Stimulated activated CD4-positive, alpha-beta T cell treated with anti-CD3 and anti-CD28 coated beads, Interleukin-4, amount 100 ng/mL, for 48 hours (primary cell): Measurements from ENCODE around the gene GALNT8.
"Not testable (repeated sequence)": the region's sequence is repeated elsewhere in the genome, so short reads cannot be mapped to it uniquely, and the experiment has no call there.

ENCODE experiments used
- DNase-seq, 2 donors: peaks; one replicate each; pipeline ENCODE4 v3.0.0-alpha.2; 2020; ENCODE audit warnings: low read depth in 2 of 2

The GALNT8 gene, protein sequence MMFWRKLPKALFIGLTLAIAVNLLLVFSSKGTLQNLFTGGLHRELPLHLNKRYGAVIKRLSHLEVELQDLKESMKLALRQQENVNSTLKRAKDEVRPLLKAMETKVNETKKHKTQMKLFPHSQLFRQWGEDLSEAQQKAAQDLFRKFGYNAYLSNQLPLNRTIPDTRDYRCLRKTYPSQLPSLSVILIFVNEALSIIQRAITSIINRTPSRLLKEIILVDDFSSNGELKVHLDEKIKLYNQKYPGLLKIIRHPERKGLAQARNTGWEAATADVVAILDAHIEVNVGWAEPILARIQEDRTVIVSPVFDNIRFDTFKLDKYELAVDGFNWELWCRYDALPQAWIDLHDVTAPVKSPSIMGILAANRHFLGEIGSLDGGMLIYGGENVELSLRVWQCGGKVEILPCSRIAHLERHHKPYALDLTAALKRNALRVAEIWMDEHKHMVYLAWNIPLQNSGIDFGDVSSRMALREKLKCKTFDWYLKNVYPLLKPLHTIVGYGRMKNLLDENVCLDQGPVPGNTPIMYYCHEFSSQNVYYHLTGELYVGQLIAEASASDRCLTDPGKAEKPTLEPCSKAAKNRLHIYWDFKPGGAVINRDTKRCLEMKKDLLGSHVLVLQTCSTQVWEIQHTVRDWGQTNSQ

DNA sequence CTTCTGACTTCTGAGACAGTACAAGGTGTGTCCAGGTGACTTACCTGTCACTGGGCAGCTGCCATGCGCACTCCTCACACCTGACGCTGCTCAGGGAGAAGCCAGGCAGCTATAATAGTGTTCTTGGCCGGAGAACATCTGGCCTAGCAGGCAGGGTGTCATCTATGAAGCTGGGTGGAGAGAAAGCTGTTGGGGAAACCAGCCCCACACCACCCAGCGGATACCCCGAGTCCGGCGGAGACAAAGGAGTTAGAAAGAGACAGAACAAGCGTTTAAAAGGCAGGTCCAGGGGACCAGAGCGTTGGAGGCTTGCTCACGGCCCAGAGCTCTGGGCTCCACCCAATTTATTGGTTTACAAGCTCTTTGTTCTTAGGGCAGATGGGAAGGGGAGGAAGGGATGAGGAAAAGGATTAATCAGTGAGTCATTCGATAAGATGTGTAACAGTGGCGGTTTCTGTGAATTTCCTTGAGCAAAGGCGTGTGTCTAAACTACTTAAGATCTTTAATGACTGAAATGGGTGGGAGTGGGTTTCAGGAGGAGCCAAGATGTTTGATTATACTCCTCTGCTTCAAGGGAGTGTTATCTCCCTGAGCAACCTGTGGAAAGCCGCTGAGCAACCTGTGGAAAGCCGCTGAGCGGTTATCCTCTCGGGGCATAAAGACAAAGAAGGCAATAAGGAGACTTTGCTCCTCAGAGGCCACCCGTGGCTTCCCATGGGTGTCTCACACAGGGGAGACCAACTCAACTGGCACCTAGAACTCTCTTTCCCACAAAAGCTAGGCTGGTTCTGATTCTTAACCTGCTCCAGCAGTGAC, at the start of gene GALNT8:
Gene GALNT8, plus strand, starts transcription at position 580 of the 816 bp plus-strand sequence. CDS start 278 bp downstream, outside the sequence.
- DNase-seq = no peak

DNA sequence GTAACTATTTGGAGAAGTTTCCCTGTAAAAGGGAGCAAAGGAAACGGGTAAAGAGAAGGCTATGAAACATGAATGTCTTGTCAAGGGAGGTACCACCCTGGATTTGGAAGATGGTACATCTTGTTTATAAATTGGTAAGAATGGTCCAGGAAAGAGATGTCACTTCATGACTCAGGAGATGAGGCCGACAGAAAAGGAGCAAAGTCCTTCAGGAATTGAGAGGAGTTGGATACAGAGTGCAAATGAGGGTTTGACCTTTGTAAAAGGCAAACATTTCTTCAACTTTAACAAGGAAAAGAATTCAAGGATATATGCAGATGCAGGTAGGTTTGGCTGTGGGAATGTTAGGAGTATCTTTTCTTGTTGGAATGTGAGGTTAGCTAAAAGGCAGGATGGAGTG, 40.5 kb upstream of the GALNT8 start:
- no peak for DNase-seq

DNA sequence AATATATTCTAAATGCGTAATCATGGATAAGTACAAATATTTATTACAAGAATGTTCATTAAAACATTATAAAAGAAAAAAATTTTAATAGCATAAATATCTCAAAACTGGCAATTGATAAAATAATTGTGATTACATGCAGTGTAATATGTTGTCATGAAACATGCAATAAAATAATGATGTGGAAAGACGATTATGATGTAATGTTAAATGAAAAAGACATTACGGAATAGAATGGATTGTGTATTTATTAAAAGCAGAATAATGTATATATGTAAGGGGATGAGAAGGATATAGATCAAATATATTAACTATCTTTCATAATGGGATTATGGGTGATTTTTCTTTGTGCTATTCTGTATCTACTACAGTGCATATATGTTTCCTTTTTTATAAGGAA, 38.5 kb upstream of the GALNT8 start:
- DNase-seq = no peak

DNA sequence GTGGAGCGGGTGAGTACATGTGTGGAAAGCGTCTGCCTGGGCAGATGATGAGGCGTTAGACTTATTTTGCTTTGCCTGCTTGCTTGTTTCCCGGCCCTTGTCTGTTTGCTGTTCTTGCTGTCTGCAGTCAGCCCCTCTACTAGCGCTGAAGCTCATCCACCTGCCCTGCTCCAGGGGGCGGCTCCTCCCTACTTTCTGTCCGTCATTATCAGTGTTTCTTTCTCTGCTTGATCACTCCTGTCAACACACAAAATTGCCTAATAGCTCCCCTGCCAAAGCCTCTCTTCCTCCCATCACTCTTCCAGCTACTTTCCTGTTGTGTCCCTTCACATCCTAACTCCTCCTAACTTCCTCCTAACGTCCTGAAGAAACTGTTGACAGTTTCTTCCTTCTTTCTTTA, 34.9 kb upstream of the GALNT8 start:
- DNase-seq = no peak

DNA sequence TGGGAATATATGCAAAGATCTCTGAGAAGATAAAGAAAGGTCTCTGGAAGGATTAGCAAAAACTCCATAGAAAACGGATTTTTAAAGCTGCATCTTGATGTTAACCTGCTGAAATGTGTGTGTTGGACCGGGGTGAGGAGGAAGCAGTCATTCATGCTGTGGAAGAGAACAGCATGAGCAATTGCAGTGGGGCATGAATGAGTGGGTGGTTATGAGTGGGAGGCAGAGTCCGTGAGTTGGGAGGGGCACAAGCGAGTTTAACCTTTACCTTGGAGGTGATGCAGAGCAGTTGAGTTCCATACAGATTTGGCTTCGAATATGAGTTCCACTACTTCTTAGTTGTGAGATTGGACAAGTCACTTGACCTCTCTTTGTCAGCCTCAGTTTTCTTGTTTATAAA, 29.4 kb upstream of the GALNT8 start:
- DNase-seq = no peak

DNA sequence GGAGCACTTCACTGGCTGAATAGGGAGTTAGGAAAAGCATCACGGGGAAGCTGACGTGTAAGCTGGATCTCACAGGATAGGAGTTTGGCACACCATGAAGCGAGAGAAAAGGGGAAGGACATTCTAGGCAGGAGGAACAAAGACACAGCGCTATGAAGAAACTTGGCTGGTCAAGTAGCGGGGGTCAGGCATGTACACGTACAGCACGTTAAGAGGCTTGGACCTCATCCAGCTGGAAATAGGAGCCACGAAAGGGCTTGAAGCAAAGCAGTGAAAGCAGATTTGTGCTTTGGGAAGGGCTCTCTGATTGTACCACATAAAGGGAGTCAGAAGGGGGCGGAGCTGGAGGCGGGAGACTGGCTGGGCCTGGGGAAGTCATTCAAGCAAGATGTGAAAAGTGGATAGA, 19.6 kb upstream of the GALNT8 start:
- no peak for DNase-seq

DNA sequence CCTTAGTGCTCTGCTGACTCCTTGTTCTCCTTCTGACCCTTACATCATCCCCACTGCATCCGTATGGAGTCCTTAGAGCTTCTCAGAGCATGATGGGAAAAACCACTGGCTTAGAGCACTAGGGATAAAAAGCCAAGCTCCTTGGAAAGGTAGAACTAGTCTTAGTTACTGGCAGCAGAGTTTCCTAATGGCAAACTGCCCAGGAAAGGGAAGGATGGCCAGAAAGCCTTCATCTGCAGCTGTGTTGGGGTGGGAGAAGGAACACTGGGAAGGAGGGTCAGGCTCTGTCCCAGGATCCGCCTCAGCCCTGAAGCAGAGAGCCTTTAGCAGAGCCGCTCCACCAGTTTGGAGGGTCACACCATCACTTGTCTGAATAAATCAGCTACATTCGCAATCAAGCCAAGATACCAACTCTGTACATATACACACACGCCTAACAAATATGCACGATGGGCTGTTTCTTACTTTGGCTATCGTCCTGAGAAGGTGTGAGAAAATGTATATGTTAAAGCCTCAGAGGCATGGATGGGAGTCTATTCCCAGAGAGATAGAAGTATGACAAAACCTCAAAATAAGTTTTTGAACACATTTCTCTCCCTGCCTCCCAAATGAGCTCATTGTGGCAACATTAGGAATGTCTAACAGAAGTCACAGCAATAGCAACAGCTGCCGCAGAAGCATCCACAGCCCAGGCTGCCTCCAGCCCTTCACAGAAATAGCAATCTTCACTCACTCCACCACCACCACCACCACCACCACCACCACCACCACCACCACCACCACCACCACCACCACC, 18.6 kb upstream of the GALNT8 start:
- no peak for DNase-seq

DNA sequence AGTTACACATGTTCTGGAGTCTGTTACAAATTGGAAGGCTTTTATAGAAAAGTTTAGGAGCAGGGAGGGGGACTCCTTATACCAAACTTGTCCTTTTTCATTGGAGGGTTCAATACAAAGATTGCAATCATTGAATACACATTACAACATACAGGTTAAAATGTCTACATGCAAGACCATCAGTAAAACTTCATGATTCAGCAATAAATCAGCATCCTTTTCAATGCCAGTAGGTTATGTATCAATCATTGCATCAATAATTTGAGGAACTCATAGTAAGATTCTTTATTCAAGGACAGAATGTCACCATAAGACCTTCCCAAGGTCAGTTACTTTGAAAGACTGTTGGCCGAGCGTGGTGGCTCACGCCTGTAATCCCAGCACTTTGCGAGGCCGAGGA, 16.5 kb upstream of the GALNT8 start:
- no peak for DNase-seq

DNA sequence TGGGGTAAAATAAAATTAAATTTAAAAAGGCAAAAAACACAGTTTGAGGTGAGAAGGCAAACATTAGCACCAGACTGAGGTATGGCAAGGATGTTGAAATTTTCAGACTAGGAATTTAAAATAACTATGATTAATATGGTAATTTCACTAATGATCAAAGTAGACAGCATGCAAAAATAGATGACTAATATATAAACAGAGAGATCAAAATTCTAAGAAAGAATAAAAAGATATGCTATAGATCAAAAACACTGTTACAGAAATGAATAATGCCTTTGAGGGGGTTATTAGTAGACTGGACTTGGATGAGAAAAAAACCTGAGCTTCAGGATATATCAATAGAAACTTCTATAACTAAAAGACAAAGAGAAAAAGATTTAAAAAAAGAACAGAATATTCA, 14.4 kb upstream of the GALNT8 start:
- no peak for DNase-seq

DNA sequence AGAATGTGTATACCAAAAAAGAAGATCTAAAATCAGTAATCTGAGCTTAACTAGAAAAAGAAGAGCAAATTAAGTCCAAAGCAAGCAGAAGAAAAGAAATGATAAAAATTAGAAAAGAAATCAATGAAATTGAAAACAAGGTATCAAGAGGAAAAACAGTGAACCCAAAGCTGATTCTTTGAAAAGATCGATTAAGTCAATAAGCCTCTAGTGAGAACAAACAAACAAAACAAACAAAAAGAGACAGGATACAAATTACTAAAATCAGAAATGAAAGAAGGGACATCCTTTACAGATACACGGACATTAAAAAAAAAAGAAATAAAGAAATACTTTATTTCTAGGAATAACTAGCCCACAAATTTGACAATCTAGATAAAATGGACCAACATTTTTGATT, 12.9 kb upstream of the GALNT8 start:
- DNase-seq = no peak

DNA sequence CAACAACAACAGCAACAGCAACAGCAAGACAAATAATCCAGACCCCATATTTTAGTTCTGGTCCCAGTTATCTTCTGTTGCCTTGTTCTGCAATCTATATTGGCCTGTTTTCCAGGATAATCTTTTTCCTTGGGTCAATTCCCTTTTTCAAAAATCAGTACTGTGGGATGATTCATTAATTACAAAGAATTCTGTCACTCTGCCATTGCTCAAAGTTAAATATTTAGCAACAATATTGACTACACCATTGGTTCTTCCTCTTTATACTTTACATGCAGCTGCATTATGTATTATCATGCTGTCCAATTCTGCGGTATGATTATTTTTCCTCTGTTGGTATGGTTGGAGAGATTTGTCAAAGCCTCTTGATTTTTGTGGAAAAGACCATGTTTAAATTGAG, 10.1 kb upstream of the GALNT8 start:
- DNase-seq = no peak

DNA sequence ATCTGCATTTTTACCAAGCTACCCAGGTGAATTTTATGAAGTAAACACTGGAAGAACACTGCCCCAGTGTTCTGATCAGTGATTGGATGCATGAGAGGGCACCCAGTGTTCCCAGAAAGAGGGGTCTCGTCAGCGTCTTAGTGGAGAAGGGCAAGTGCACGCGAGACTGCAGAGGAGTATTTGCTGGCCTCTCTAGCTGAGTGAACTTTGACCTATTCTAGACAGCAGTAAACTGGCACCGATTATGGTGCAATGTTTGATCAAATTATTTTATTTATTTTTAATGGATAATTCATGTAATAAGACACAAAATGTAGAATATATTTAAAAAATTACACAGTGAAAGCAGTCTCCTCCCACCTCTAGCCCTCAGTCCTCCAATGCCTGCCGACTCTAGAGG, 5.3 kb upstream of the GALNT8 start:
- DNase-seq = no peak

DNA sequence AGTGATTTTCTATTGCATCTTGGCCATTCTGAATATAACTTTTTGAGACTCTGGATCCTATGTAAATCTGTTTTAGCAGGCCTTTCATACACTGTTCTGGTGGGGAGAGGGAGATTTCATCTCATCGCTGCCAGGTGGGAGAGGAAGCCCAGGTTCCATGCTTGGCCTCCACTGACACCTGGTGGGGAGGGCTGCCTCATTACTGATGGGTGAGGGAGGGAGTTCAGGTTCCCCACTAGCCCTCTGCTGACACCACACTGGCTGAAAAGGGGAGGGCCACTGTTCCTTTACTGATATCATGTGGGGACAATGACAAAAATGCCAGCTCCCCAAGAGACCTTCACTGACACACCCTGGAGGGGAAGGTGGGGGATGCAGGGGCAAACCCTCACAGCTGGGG, 2.4 kb upstream of the GALNT8 start:
- DNase-seq = no peak

DNA sequence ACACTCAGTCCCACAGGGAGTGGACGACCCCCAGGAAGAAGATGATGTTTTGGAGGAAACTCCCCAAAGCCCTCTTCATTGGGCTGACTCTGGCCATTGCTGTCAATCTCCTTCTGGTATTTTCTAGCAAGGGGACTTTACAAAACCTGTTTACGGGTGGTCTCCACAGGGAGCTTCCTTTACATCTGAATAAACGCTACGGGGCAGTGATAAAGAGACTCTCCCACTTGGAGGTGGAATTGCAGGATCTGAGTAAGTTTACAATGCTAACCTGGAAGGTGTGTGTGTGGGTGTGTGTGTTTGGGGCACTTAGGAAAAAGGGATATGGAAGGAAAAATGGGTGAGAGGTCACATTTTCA, 416 bp downstream of the GALNT8 start:
- DNase-seq = no peak

DNA sequence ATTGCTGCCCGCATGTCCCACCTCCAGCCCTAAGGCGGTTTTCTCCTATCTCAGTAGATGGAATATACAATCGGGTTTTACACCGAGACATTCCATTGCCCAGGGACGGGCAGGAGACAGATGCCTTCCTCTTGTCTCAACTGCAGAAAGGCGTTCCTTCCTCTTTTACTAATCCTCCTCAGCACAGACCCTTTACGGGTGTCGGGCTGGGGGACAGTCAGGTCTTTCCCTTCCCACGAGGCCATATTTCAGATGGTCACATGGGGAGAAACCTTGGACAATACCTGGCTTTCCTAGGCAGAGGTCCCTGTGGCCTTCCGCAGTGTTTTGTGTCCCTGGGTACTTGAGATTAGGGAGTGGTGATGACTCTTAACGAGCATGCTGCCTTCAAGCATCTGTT, 1.4 kb downstream of the GALNT8 start:
- DNase-seq = not testable (repeated sequence)

DNA sequence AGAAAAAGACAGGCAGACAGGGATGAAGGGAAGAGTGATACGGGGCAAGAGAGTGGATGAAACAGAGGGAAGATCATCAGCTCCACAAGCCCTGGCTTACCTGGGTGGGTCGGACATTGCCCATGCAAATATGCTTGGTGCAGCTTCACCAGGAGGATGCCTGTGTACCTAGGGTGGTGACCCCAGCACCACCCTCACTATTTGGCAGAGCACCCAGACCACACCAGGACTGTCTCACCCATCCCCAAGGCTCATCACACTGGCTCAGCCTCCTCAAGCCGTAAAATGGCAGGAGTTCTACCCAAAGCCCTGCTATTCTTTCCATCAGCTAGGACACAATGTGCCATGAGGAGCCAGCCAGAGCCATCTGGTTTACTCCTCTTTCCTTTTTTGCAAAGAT, 3.0 kb downstream of the GALNT8 start:
- DNase-seq = no peak

DNA sequence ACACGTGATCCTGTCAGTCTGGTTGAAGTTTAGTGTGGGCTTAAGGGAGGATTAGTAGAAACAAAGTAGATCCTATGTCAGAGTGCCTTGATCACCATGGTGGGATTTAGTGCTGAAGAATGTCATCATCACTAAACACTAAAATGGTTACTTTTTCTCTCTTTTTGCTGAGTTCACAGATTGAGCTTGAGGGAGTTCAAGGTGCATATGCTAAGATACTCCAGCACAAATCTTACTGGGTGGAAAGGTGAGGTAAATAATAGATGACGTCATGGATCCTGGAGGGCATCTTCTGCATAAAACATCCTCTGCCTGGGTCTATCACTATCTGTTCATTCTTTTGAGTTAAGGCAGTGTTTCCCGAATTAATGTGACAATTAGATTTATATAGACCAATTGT, 4.9 kb downstream of the GALNT8 start:
- DNase-seq = no peak

DNA sequence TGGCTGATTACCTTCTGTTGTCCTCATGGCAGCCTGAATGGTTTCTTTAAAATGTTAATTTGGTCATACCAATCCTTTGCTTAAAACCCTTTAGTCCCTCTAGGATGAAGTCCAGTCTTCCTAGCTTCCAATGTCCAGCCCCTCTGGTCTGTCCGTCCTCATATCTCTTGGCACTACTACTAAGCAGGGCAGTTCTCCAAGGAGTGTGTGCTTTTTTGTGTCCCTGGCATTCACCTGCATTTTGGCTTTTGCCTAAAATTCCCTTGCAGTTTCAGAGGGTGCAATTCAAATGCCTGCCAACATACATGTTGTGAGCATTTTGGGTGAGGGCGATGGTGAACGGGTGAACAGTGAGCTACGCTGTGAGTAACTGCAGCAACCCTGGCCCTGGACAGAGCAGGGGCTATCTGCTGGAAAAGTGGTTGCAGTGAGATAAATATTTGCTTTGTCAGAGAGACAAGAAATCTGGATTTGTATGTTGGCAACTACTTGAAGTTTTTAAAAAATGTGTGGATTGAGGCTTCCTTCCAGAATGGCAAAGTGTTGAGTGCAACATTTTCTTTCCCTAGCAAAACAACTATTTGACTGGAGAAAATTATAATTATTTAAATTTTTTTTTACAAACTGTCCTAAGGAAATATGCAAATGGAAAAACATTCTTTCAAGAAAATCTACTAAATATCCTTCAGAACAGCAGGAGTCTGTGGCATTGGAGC, 14.6 kb downstream of the GALNT8 start:
- DNase-seq = no peak

DNA sequence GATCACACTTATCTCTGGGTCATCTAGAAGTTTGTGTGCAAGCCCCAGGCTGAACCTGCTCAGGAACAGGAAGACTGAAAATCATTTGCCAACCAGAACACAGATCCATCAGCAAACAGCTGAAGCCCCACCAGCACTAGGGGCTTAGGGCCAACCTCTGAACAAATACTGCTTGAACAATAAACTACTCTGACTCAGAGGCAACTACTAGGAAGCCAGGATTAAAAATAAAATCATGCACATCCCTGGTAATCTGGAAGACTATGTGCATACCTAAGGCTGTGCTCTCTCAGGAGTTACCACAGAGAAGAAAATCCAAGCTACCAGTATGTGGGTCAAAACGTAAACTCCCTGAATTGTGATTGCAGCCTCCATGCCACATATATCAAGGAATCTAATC, 15.9 kb downstream of the GALNT8 start:
- no peak for DNase-seq

DNA sequence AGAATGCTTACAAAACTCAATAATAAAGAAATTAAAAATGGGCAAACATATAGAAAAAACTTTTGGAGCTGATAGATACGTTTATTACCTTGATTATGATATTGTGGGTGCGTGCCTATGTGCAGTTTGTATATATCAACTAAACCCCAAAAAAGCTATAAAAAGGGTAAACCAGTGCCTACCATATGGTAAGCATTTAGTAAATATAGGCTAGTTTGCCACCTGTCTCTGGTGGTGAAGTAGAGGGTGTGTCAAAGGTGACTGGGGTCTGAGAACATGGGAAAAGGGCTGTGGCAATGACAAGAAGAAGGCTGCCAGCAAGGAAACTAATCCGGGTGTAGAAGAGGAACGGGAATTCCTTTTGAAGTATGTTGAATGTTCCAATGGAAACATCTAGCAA, 18.3 kb downstream of the GALNT8 start:
- no peak for DNase-seq

DNA sequence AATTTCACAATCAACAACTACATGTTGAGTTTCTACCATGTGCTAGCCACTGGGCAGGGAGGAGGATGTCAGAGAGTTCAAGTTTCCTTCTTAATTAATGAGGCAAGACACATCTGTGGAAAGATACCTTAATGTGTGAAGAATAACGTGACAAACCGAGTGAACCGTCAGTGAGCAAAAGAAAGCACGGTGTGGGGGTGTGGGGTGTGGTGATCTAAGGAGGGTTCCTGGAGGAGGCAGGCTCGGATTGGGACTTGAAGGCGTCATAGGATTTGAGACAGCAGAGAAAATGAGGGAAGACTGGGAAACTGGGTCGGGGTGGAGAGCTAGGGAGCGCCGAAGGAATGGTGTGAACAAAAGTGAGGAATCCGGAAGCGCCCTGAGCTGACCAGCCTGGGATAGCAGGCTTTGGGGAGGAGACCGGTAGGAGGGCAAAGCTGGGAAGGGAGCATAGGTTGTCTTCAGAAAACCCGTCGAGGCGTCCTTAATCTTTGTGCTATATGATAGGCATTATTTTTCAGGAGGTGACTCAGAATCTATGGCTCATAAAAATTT, 22.3 kb downstream of the GALNT8 start:
- DNase-seq = no peak
